ENCODE data around the gene FMNL3.

FMNL3 gene

GRCh38 chr12:49631336-49631907, 75.8 kb downstream of the FMNL3 start:
- no peak overlapping the region for H3K4me3 ChIP-seq
- DNase-seq (ENCODE audit: low spot score): no peak
- H3K27ac ChIP-seq: no peak overlapping the region
- TF ChIP-seq CTCF (IDR thresholded peaks at IDR 0.05): no peak

- no peak for TF ChIP-seq CTCF (IDR thresholded peaks at IDR 0.05)
- Histone ChIP-seq H3K27ac (no peak overlapping the region), H3K4me3 (no peak overlapping the region)
- DNase-seq (ENCODE audit: low spot score): no peak
Measured at GRCh38 chr12:49627752-49628360, 79.3 kb downstream of the FMNL3 start.

- H3K27ac ChIP-seq: no peak overlapping the region
- no peak for TF ChIP-seq CTCF (IDR thresholded peaks at IDR 0.05)
- no peak for DNase-seq (ENCODE audit: low spot score)
- no peak overlapping the region for H3K4me3 ChIP-seq
Measured at GRCh38 chr12:49626836-49627235, 80.4 kb downstream of the FMNL3 start.

DNA sequence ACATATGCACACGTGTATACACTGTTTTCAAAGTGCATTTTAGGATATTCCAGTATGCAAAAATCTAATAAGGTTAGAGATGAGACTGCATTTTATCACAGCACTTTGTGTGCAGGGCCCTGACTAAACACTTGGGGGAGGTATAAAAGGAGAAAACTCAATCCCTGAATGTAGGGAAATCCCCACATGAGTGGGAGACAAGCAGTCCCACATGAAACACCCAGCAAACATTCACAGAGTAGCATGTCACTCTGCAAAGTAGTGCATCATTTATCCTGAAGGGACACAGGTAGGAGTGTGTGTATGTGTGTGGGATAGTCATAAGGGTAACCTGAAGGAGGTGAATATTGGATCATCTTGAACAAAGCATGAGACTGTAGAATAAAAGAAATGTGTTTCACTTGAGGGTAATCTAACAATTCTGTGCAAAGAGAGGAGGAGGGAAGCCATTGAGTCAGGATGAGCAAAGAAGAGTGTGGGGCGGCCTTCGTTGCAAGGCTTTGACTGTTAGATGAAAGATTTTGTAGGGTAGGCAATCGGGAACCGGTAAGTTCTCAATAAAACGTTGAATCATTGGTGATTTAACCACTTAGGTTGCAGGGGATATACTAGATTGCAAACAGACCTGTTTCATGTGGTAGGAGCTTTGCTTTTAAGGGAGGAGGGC, 80.9 kb downstream of the FMNL3 start:
- Histone ChIP-seq H3K27ac (no peak overlapping the region), H3K4me3 (no peak overlapping the region)
- DNase-seq (ENCODE audit: low spot score): no peak
- TF ChIP-seq CTCF (IDR thresholded peaks at IDR 0.05): no peak

DNA sequence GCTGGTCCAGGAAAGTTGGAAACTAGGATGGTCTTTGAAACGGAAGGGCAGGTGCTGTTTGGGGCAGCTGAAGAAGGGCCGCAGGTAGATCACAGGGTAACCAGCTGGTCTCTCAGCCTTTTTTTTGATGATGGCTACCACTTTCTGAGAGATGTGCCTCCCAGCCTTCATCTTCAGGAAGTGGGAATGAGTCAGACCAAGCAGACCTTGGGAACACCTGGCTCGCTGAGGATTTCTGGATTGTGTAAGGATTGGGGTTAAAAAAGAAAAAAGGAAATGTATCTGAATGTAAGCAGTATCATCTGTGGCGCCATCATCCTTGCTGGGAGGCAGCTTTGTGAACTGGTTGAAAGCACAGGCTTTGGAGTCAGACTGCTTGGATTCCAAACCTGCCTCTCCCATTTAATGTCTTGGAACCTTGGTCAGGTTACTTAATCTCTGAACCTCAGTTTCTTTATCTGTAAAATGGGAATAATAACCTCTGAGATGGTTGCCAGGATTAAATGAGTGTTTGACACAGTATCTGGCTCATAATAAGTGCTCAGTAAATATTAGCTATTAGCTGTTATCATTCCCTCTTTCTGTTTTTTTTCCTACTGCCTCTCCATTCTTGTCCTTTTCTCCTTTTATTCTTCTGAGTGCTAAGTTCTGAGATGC, 82.2 kb downstream of the FMNL3 start:
- H3K4me3 ChIP-seq: no peak overlapping the region
- no peak for TF ChIP-seq CTCF (IDR thresholded peaks at IDR 0.05)
- no peak for DNase-seq (ENCODE audit: low spot score)
- H3K27ac ChIP-seq: no peak overlapping the region

- peak; percentile 26 for TF ChIP-seq CTCF (IDR thresholded peaks at IDR 0.05)
- peak within 1 kb of the TSS; percentile 88 to 93 for H3K27ac ChIP-seq
- peak; percentile 91 for DNase-seq (ENCODE audit: low spot score)
Measured at GRCh38 chr12:49623142-49623904, 83.9 kb downstream of the FMNL3 start, which contains the start of gene PRPF40B. PRPF40B (plus strand) TSS chr12:49623561; CDS start chr12:49623591, 30 bp downstream.

More at GRCh38 chr12:49623142-49623904, 83.9 kb downstream of the FMNL3 start, which contains the start of gene PRPF40B:
- H3K4me3 ChIP-seq: peak within 1 kb of the TSS; percentile 75
